Mesenteric fat pad (tissue), 1 donor: ENCODE data around the gene FBXO28. TPM values are rescaled to one million over a fixed set of nuclear protein-coding genes. Genes with fewer than 3 reads are reported as not detected.

ENCODE experiments used
- DNase-seq: peaks from one replicate; pipeline ENCODE4 v3.0.0-alpha.2; 2020; ENCODE audit warnings: low spot score
- total RNA-seq: library from RNA; stranded (reverse); fragmentation: NEBNext Ultra II Directional; extraction: Animal tissue kit (Norgen Biotek cat#: 25700); gene quantifications from one replicate; pipeline ENCODE4 v1.2.1, GENCODE V29; 2021
- donor health status: DM: yes; HTN: yes; CAD: no.

Gene FBXO28
- total RNA-seq, 1 donor from 2014 or later, result 35.2 TPM

- DNase-seq, result no peak
Observed at GRCh38 chr1:224149709-224150108, 35.8 kb downstream of the FBXO28 start.

- DNase-seq, result no peak
Observed at GRCh38 chr1:224151117-224151516, 37.2 kb downstream of the FBXO28 start.

GRCh38 chr1:224157316-224157715 is 43.4 kb downstream of the FBXO28 start:
- DNase-seq, result no peak

DNA sequence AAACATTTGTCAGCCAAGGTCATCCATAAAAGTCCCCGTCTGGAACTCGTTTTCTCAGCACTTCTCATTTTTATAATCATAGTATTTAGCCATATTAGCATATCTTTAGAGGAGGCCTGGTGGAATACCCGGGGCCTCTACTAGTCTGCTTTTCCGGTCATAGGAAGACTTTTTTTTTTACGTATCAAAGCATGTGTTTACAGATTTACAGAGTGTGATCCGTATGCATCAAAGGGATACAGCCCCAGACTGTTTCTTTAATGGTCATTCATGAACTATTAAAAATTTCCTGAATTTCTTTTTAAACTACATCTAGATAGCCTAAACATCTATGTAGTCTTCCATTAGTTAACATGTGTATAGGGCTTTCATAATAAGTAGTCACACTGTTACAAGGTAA is 45.6 kb downstream of the FBXO28 start:
- DNase-seq, result no peak

DNA sequence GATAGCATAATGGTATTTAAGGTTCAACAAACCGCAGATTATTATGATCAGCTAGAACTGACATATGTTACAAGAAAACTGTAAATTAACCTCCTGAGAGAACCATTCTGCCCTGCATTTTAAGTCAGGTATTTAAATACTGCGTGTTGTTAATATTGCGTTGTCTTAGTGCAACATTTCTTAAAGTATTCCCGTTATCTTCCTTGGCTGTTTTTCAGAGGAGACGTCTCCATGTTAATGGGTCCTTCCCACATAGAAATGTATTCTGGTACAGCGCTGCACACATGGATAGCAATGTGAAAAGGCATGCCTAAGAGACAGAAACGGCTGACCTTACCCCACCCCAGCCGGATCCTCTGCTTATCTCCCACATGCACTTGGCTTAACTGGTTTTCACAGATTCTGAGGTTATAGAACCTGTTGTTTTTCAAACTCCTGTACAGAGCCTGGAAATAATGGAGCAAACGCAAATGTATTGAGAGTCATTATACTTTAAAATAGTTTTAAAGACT is 46.3 kb downstream of the FBXO28 start:
- no peak for DNase-seq

DNA sequence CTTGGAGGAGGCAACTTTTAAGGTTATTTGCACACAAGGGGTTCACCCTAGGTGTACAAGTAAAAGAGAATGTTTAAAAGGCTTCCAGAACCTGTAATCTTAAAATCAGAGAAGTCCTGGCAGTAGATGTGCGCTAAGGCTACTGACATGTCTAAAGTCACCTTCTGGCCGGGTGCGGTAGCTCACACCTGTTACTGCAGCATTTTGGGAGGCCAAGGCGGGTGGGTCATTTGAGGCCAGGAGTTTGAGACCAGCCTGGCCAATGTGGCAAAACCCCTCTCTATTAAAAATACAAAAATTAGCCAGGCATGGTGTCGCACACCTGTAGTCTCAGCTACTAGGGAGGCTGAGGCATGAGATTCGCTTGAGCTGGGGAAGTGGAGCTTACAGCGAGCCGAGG is 48.9 kb downstream of the FBXO28 start:
- no peak for DNase-seq

DNA sequence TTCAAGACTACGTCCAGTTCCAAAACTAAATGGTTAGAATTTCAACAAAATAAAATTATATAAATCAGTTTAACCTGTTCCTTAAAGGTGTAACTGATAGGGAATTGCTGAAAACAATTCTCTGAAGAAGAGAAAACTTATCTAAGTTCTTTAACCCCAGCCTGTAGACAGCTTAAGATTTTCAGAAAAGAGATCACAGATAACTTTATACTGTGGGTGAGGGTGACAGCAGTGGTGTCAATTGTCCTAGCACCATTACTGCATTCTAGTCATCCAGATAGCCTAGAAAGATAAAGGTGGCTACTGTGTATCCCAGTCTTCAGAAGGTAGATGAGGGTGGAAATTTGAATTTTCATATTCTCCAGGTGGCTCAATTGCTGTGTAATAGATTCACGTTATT is 49.4 kb downstream of the FBXO28 start:
- DNase-seq, result no peak

DNA sequence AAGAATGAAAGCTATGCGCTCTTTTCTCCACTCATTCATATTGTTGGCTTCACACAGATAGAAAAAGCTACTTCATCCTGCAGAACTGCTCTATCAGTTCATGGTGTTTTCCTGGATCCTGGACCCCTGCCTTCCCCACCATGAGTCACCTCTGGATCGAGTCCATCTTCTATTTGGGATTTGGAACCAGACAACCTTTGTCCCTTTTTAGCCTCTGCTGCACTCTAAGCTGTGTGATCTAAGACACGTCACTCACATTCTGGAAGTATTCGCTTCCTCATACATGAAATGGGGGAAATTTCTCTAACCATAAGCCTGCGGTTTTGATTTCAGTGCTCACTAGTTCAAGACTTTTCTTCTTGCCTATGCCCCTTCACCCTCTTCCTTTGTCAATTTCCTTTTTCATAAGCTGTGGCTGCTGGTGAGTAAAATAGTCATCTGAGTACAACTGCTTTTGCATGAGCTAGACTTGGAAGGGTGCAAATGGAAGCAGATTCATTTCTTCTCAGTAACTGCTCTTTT is 55.0 kb downstream of the FBXO28 start:
- no peak for DNase-seq

DNA sequence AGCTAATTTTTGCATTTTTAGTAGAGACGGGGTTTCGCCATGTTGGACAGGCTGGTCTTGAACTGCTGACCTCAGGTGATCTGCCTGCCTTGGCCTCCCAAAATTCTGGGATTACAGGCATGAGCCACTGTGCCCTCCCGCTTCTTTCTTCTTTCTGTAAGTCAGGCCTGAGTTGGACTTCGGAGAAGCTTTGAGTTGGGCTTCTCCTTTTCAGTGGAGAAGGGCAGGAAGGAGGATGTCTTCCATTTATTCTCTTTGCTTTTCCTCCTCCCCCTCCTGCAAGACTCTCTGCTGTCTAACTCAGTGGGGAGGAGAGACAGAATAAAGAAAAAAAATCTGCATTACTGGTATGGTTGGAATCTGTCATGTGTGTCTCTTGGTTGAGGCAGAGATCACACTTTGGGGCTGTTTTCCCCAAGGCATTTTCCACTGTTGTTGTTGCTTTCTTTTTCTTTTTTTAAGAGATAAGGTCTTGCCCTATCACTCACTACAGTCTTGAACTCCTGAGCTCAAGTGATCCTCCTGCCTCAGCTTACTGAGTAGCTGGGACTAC is 55.9 kb downstream of the FBXO28 start:
- DNase-seq, result no peak

DNA sequence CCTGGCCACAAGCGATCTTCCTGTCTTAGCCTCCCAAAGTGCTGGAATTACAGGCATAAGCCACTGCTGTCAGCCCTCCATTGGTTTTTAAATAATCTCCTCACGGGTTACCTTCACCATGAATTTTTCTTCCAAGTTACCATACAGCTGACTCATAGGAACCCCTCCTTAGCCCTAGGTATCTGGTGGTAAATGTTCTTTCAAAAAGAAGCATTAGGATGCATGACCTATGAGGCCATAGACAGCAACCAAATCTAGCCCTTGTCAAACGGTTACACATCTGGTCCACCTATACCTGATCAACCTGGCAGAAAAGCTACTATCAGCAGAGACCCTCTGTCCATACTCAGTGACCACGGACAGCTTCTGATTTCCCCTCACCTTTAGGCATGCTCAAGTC is 56.4 kb downstream of the FBXO28 start:
- DNase-seq, result peak; percentile 37

DNA sequence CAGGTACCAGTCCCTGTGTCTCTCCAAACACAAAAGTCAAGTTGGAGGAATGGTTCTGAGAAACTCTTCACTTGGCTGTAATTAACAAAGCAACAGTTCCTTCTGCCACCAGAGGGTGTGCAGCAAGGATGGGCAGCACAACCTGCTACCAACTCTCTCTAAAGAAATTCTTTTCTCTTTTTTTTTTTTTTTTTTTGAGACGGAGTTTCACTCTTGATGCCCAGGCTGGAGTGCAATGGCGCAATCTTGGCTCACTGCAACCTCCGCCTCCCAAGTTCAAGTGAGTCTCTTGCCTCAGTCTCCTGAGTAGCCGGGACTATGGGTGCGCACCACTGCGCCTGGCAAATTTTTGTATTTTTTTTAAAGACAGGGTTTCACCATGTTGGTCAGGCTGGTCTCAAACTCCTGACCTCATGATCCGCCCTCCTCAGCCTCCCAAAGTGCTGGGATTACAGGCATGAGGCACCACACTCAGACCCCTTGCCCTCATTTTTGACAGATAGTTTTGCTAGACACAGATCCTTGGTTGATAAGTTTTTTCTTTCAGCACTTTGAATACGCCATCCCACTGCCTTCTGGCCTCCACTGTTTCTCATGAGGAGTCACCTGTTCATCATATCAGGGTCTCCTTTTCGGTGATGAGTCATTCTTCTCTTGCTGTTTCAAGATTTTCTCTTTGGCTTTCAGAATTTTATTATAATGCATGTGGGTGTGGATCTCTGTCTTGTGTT is 57.0 kb downstream of the FBXO28 start:
- DNase-seq, result no peak

GRCh38 chr1:224172229-224172628 is 58.3 kb downstream of the FBXO28 start:
- no peak for DNase-seq

DNA sequence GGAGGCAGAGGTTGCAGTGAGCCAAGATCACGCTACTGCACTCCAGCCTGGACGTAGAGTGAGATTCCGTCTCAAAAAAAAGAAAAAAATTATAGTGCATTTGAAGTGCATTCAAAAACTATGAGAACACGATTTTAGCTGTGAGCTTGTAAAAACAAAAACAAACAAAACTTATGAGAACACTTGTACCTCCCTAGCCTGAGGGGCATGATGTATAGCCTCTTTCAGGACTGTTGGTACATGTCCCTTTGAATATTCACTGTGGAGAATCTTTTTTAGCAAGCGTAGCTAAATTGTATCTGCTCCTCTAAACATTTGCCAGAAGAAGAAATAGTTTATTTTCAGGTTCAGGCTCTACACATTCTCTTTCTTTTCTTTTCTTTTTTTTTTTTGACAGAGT is 59.6 kb downstream of the FBXO28 start:
- no peak for DNase-seq

GRCh38 chr1:224175617-224176016 is 61.7 kb downstream of the FBXO28 start:
- no peak for DNase-seq

- DNase-seq, result peak; percentile 65
Observed at GRCh38 chr1:224177356-224177999, 63.6 kb downstream of the FBXO28 start.

GRCh38 chr1:224178894-224179293 is 65.0 kb downstream of the FBXO28 start:
- DNase-seq, result no peak

GRCh38 chr1:224180783-224181452 is 67.0 kb downstream of the FBXO28 start:
- DNase-seq, result peak; percentile 62

DNA sequence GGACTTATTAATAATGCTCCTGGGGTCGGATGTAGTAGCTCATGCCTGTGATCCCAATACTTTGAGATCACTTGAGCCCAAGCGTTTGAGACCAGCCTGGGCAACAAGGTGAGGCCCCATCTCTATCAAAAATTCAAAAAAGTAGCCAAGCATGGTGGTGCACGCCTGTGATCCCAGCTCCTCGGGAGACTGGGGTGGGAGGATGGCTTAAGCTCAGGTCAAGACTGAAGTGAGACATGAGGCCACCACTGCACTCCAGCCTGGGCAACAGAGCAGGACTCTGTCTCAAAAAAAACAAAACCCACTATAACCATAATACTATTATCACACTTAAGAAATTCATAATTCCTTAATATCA is 67.5 kb downstream of the FBXO28 start:
- peak; percentile 77 for DNase-seq

GRCh38 chr1:224182057-224182865 is 68.3 kb downstream of the FBXO28 start:
- DNase-seq, result peak; percentile 39

- DNase-seq, result peak; percentile 94
Observed at GRCh38 chr1:224182866-224183590, 69.1 kb downstream of the FBXO28 start, which contains the start of gene DEGS1. Gene DEGS1, plus strand, starts transcription at chr1:224183240. Its CDS starts 97 bp downstream, at chr1:224183337.
